ENCODE measurements around the gene HS6ST3.

- TF ChIP-seq, protein P1, sequence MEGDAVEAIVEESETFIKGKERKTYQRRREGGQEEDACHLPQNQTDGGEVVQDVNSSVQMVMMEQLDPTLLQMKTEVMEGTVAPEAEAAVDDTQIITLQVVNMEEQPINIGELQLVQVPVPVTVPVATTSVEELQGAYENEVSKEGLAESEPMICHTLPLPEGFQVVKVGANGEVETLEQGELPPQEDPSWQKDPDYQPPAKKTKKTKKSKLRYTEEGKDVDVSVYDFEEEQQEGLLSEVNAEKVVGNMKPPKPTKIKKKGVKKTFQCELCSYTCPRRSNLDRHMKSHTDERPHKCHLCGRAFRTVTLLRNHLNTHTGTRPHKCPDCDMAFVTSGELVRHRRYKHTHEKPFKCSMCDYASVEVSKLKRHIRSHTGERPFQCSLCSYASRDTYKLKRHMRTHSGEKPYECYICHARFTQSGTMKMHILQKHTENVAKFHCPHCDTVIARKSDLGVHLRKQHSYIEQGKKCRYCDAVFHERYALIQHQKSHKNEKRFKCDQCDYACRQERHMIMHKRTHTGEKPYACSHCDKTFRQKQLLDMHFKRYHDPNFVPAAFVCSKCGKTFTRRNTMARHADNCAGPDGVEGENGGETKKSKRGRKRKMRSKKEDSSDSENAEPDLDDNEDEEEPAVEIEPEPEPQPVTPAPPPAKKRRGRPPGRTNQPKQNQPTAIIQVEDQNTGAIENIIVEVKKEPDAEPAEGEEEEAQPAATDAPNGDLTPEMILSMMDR (IDR thresholded peaks at IDR 0.05; ENCODE audit: low read depth, low read length, poor library complexity, severe bottlenecking) = no peak
- TF ChIP-seq EZH2phosphoT487 (IDR thresholded peaks at IDR 0.05; ENCODE audit: borderline replicate concordance, low read length) = no peak
Measured at GRCh38 chr13:96871469-96871868, 781.6 kb downstream of the HS6ST3 start.

All from DOHH2 (cell line).